ENCODE measurements around the gene LST1.

DNA sequence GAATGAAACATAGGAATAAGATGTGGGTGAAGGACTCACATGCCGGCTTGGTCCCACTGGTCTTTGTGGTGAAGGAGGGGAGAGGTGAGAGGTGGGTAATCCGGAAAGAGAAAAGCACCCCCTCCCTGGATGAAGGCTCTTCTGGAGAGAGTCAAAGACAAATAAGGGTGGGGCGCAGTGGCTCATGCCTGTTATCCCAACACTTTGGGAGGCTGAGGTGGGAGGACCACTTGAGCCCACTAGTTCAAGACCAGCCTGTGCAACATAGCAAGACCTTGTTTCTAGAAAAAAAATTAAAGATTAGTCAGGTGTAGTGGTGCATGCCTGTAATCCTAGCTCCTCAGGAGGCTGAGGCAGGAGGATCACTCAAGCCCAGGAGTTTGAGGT lies 7.0 kb upstream of the LST1 start:
- TF ChIP-seq EZH2 (IDR thresholded peaks at IDR 0.05; ENCODE audit: borderline replicate concordance, low read depth, low read length, poor library complexity, severe bottlenecking), result no peak
- no peak for TF ChIP-seq CTCF (conservative IDR thresholded peaks at IDR 0.05; ENCODE audit: low read depth, low read length)

Measured in A673 (cell line).